CD4-positive, alpha-beta T cell treated with Interleukin-17A for 4 hours (primary cell): ENCODE data around the gene ZNF81.
"Not testable (repeated sequence)": the region's sequence is repeated elsewhere in the genome, so short reads cannot be mapped to it uniquely, and the experiment has no call there.

Source experiments
- DNase-seq: peaks from one replicate; pipeline ENCODE4 v3.0.0-alpha.2; 2020; ENCODE audit warnings: mixed read lengths

ZNF81 gene

GRCh38 chrX:47936940-47937317 lies 100.2 kb downstream of the ZNF81 start:
- DNase-seq: no peak

GRCh38 chrX:47940448-47940847 lies 103.7 kb downstream of the ZNF81 start:
- no peak for DNase-seq

- DNase-seq: no peak
Observed at GRCh38 chrX:47941423-47941822, 104.7 kb downstream of the ZNF81 start.

DNA sequence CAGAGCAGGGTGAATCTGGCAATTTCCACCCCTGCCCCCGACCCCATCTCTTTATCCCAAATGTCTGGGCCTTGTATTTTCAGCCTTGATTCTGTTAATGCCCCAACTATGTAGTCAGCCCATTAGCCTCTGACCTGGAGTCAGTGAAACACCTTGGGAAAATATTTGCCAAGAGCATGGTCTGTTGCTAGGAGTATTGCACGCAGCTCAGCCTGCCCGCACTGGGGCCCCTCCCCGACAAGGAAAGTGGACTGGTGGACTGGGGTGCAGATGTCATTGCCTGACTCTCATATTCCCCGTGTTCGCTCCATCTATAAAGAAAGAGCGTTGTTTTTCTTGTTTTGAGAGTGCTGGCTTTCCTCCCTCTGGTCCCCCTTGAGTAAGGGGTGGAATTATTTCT lies 118.6 kb downstream of the ZNF81 start:
- DNase-seq: not testable (repeated sequence)

- DNase-seq: no peak
Observed at GRCh38 chrX:47956016-47956415, 119.3 kb downstream of the ZNF81 start.

GRCh38 chrX:47958206-47958605 lies 121.5 kb downstream of the ZNF81 start:
- DNase-seq: not testable (repeated sequence)

DNA sequence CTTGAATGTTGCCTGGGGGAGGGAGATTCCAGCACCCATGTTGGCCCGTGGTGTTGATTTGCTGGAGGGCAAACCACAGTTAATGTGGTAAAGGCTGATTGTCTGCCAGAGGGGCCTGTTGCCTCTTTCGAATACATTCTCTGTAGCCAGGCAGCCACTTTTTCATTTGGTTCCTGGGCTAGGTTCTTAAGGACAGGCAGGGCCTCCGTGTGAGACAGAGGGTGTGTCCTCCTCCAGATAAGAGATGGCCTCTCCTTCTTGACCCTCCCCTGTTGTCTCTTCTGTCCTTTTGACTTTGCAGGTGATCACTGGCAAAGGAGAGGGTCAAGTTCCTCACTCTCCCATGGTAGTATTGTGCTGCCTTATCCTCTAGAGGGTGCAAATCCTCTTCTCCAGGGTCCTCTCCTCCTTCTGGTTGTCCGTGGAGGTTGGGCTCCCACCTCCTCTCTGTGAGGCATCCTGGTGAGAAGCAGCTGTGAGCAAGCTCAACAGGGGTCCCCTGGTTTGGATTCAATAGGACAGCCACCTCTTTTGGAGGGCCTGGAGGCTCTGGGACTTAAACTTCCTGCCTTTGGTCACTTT lies 122.2 kb downstream of the ZNF81 start:
- DNase-seq: peak; percentile 41

- no peak for DNase-seq
Observed at GRCh38 chrX:47960406-47960805, 123.7 kb downstream of the ZNF81 start.

DNA sequence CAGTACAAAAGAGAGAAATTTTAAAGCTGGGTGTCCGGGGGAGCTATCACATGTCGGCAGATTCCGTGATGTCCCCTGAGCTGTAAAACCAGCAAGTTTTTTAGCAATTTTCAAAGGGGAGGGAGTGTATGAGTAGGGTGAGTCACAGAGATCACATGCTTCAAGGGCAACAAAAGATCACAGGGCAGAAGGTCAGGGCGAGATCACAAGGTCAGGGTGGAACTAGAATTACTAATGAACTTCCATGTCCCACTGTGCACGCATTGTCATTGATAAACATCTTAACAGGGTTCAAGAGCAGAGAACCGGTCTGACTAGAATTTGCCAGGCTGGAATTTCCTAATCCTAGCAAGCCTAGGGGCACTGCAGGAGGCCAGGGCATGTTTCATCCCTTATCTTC lies 125.1 kb downstream of the ZNF81 start:
- not testable (repeated sequence) for DNase-seq

DNA sequence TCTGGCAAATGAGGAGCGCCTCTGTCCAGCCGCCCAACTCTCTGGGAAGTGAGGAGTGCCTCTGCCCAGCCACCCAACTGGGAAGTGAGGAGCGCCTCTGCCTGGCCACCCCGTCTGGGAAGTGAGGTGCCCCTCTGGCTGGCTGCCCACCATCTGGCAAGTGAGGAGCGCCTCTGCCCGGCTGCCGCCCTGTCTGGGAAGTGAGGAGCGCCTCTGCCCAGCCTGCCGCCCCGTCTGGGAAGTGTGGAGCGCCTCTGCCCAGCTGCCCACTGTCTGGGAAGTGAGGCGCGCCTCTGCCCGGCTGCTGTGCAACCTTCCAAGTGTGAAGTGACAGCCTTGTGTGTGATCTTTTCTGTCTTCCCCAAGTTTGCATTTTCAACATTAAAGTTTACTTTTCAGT lies 128.8 kb downstream of the ZNF81 start:
- not testable (repeated sequence) for DNase-seq
